Testis (tissue), 3 donors: ENCODE results near the gene MAGEA10. TPM values are rescaled to one million over a fixed set of nuclear protein-coding genes. Genes with fewer than 3 reads are reported as not detected.
"Not testable (repeated sequence)": the region's sequence is repeated elsewhere in the genome, so short reads cannot be mapped to it uniquely, and the experiment has no call there.

Source experiments
- DNase-seq: peaks from one replicate; pipeline ENCODE4 v3.0.0-alpha.2; 2019
- H3K27ac ChIP-seq, 2 donors: fragments of 200-600 bp; sonication (generic); one replicate each; pipeline ENCODE4 v1.5.1; 2019
- H3K27me3 ChIP-seq: fragments of 200-600 bp; sonication (generic); one replicate; pipeline ENCODE4 v1.5.1; 2019
- H3K36me3 ChIP-seq: fragments of 200-600 bp; sonication (generic); one replicate; pipeline ENCODE4 v1.5.1; 2017; ENCODE audit warnings: low read depth; ENCODE audit errors: missing control alignments
- H3K4me1 ChIP-seq: fragments of 200-600 bp; sonication (generic); one replicate; pipeline ENCODE4 v1.5.1; 2019
- H3K4me3 ChIP-seq, 2 donors: fragments of 200-600 bp; sonication (generic); one replicate each; pipeline ENCODE4 v1.5.1; 2017 to 2019
- H3K9me3 ChIP-seq: fragments of 200-600 bp; sonication (generic); one replicate; pipeline ENCODE4 v1.5.1; 2017
- CTCF ChIP-seq, 3 experiments: fragments of 450-650 bp in 2 of 3; fragments of 200-600 bp in 1 of 3; sonication (generic) in 1 of 3; IDR thresholded peaks; one replicate each; pipeline ENCODE4 v1.5.1; 2016 to 2019; ENCODE audit warnings: antibody characterized with exemption in 3 of 3, mild to moderate bottlenecking in 2 of 3, moderate library complexity in 1 of 3
- POLR2A ChIP-seq: fragments of 450-650 bp; IDR thresholded peaks from one replicate; pipeline ENCODE4 v1.6.1; 2017; ENCODE audit warnings: antibody characterized with exemption, mild to moderate bottlenecking, moderate library complexity
- WGBS, 2 donors: methylation state at CpG; one replicate each; pipeline ENCODE4 v1.1.5; 2018; 5-methylcytosine and 5-hydroxymethylcytosine counted together
- intact Hi-C: fragments of 100-400 bp; cut with DNase I; formaldehyde crosslinking; loops from one replicate; pipeline ENCODE4 v1.15.1; 2023; ENCODE audit warnings: low total_unique reads
- polyA plus RNA-seq: library from polyadenylated mRNA; stranded (reverse); fragments of 350-450 nt; fragmentation: Illumina TruSeq; extraction: RNeasy Lipid Tissue Mini Kit (QIAGEN cat#74804); gene quantifications from one replicate; pipeline ENCODE4 v1.2.3, GENCODE V29; 2014; ENCODE audit warnings: low read depth, low replicate concordance; ENCODE audit not compliant: insufficient read depth
- total RNA-seq, 2 donors: library from RNA; depleted of rRNA; stranded (reverse); fragments of >200 nt; gene quantifications; one replicate each; pipeline ENCODE4 v1.2.3, GENCODE V29; 2016

MAGEA10 gene
- total and polyA plus RNA-seq, 3 donors from 2014 or later, result 4.2 to 6.3 (median 6.1) TPM

- intact Hi-C loops, result no loop called here
- no peaks in the 10 kb centered on the region for H3K27me3 ChIP-seq
- H3K27ac ChIP-seq, result no peak overlapping the region
- TF ChIP-seq POLR2A (no peak), CTCF (IDR thresholded peaks at IDR 0.05) (no peak)
- no peaks in the 10 kb centered on the region for H3K4me1 ChIP-seq
- no peaks in the 10 kb centered on the region for H3K36me3 ChIP-seq
- 100% methylated on average over 1 of the region's 1 CpG for WGBS, 2 donors
- H3K9me3 ChIP-seq, result no peaks in the 10 kb centered on the region
- no peak overlapping the region for H3K4me3 ChIP-seq
- DNase-seq, result no peak
Measured at GRCh38 chrX:152131525-152131924, 6.9 kb downstream of the MAGEA10 start.

DNA sequence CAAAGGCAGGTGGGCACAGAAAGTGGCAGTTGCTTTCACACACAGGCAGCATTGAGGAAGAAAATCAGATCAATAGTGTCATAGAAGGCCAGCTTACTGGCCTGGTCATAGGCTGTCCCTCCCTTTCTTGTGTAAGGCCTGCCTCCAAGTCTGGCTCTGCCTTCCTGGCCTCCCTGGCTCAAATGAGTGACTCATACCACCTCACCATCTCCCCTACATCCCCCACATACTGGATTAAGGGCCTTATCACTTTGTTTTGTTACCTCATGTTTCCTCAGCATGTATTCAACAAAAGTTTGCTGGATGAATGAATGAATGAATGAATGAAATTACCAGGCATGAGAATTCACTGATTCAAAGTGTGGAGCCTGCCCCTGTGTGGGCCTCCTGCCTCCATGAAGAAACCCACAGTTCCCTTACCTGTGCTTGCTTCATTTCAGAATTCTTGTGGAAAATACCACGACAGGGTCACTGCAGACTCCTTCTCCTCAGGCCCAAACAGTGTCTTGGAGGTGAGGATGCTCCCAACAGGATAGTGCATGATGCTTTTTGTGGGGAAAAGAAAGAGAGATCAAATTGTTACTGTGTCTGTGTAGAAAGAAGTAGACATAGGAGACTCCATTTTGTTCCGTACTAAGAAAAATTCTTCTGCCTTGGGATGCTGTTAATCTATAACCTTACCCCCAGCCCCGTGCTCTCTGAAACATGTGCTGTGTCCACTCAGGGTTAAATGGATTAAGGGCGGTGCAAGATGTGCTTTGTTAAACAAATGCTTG is 9.1 kb downstream of the MAGEA10 start:
- H3K4me3 ChIP-seq, intact Hi-C loops, DNase-seq, H3K27ac ChIP-seq, H3K36me3 ChIP-seq, H3K9me3 ChIP-seq, H3K4me1 ChIP-seq, H3K27me3 ChIP-seq: not testable (repeated sequence)
- 83 to 89% methylated on average over 2 to 4 of the region's 4 CpGs for WGBS, 2 donors

GRCh38 chrX:152117305-152117704 is 21.1 kb downstream of the MAGEA10 start:
- H3K27me3 ChIP-seq, result no peaks in the 10 kb centered on the region
- H3K4me3 ChIP-seq, result no peak overlapping the region
- no peaks in the 10 kb centered on the region for H3K36me3 ChIP-seq
- H3K9me3 ChIP-seq, result no peaks in the 10 kb centered on the region
- TF ChIP-seq CTCF (IDR thresholded peaks at IDR 0.05) (no peak), POLR2A (no peak)
- intact Hi-C loops, result no loop called here
- H3K27ac ChIP-seq, result no peak overlapping the region
- DNase-seq, result no peak
- WGBS, 2 donors, result 88% methylated on average over 3 of the region's 3 CpGs; no CpG with 5 or more reads in 1 of the 2 donors
- H3K4me1 ChIP-seq, result no peaks in the 10 kb centered on the region

DNA sequence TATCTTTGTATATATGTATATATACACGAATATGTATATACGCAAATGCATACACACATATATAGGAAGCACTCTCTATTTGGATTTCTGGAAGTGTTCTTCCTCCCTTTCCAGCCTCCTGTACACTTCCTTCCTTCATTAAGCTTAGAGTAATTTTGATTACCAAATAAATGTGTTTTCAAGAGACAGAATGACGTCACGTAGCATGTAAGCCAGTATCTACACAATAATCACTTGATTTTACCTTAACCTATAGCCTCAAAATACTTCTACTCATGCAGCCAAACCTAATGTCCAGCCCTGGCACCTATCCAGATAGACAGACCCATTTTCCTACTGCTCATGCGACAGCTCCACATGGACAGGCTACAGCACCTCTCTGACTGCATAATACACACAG is 29.9 kb downstream of the MAGEA10 start:
- TF ChIP-seq CTCF (IDR thresholded peaks at IDR 0.05) (no peak), POLR2A (no peak)
- no peak overlapping the region for H3K4me3 ChIP-seq
- DNase-seq, result no peak
- 94 to 97% methylated on average over 5 of the region's 5 CpGs for WGBS, 2 donors
- no peaks in the 10 kb centered on the region for H3K4me1 ChIP-seq
- H3K27me3 ChIP-seq, result no peaks in the 10 kb centered on the region
- intact Hi-C loops, result no loop called here
- H3K36me3 ChIP-seq, result no peaks in the 10 kb centered on the region
- H3K9me3 ChIP-seq, result no peaks in the 10 kb centered on the region
- no peak overlapping the region for H3K27ac ChIP-seq

- H3K27ac ChIP-seq, result no peak overlapping the region
- TF ChIP-seq POLR2A, result no peak
- TF ChIP-seq CTCF (IDR thresholded peaks at IDR 0.05), result no peak
- H3K4me3 ChIP-seq, result no peak overlapping the region
- intact Hi-C loops, result no loop called here
- H3K9me3 ChIP-seq, result no peaks in the 10 kb centered on the region
- no peaks in the 10 kb centered on the region for H3K36me3 ChIP-seq
- no peak for DNase-seq
- H3K4me1 ChIP-seq, result no peaks in the 10 kb centered on the region
- H3K27me3 ChIP-seq, result no peaks in the 10 kb centered on the region
- 81 to 88% methylated on average over 5 to 6 of the region's 6 CpGs for WGBS, 2 donors
Measured at GRCh38 chrX:152103866-152104265, 34.5 kb downstream of the MAGEA10 start.
